A673 (cell line): Measurements from ENCODE around the gene HOXA4. TPM values are rescaled to one million over a fixed set of nuclear protein-coding genes. Genes with fewer than 3 reads are reported as not detected.

Experiments used
- BruUV-seq: library from RNA; stranded (reverse); fragments of 400-500 nt; replicated peaks from 2 replicates; lab custom pipeline; 2021; lab: Mats Ljungman, UMichigan
- CTCF ChIA-PET: fragments of 300-600 bp; sonication (Branson Sonifier 250); formaldehyde crosslinking; loops from one replicate; lab custom pipeline; 2022; ENCODE audit warnings: antibody characterized with exemption; lab: Charles Lee
- POLR2A ChIA-PET: fragments of 300-600 bp; sonication (Branson Sonifier 250); formaldehyde crosslinking; loops from one replicate; lab custom pipeline; 2022; ENCODE audit warnings: antibody characterized with exemption; ENCODE audit not compliant: low non-redundant PET; lab: Charles Lee
- DNase-seq: peaks from one replicate; pipeline ENCODE4 v3.0.0-alpha.2; 2015; ENCODE audit warnings: low spot score
- H3K27ac ChIP-seq: fragments of 200-600 bp; sonication (generic); 2 replicates; pipeline ENCODE4 v1.5.1; 2016; ENCODE audit warnings: mixed run types, low read depth, mild to moderate bottlenecking, mixed read lengths, antibody characterized with exemption, low read length; ENCODE audit not compliant: poor library complexity, severe bottlenecking
- H3K27me3 ChIP-seq: fragments of 200-600 bp; sonication (generic); replicated peaks from 2 replicates; pipeline ENCODE4 v1.6.1; 2017; ENCODE audit warnings: mixed run types, low read depth, mild to moderate bottlenecking, mixed read lengths, antibody characterized with exemption, low read length; ENCODE audit not compliant: insufficient read depth, poor library complexity
- H3K36me3 ChIP-seq: fragments of 200-600 bp; sonication (generic); 2 replicates; pipeline ENCODE4 v1.6.1; 2016; ENCODE audit warnings: mixed run types, mild to moderate bottlenecking, mixed read lengths, antibody characterized with exemption, low read length; ENCODE audit not compliant: insufficient read depth, poor library complexity, severe bottlenecking
- H3K4me1 ChIP-seq: fragments of 200-600 bp; sonication (generic); 2 replicates; pipeline ENCODE4 v1.6.1; 2017; ENCODE audit warnings: mixed run types, mild to moderate bottlenecking, mixed read lengths, antibody characterized with exemption, low read length; ENCODE audit not compliant: insufficient read depth, poor library complexity, severe bottlenecking
- H3K4me3 ChIP-seq: fragments of 200-600 bp; sonication (generic); 2 replicates; pipeline ENCODE4 v1.5.1; 2016; ENCODE audit warnings: low read depth, mixed run types, mild to moderate bottlenecking, mixed read lengths, low read length; ENCODE audit not compliant: poor library complexity, severe bottlenecking
- H3K9me3 ChIP-seq: fragments of 200-600 bp; sonication (generic); 2 replicates; pipeline ENCODE4 v1.6.1; 2016; ENCODE audit warnings: mixed run types, low read depth, mild to moderate bottlenecking, mixed read lengths, antibody characterized with exemption, low read length; ENCODE audit not compliant: poor library complexity, severe bottlenecking
- EZH2 ChIP-seq: fragments of 200-600 bp; sonication (generic); IDR thresholded peaks from 2 replicates; pipeline ENCODE4 v1.6.1; 2017; ENCODE audit warnings: borderline replicate concordance, low read depth, mild to moderate bottlenecking, mixed read lengths, antibody characterized with exemption, low read length; ENCODE audit not compliant: poor library complexity, severe bottlenecking
- intact Hi-C: fragments of 100-400 bp; cut with micrococcal nuclease; formaldehyde crosslinking; loops from one replicate; pipeline ENCODE4 v1.10.0; 2022; ENCODE audit not compliant: unreplicated experiment
- total RNA-seq: library from RNA; stranded (reverse); gene quantifications from 2 replicates; pipeline ENCODE4 v1.2.3, GENCODE V29; 2021
- TF ChIP-seq, protein P1 (sequence below): fragments of 300-800, 200-600 bp; sonication (generic); conservative IDR thresholded peaks from 2 replicates; pipeline ENCODE4 v1.5.1; 2017; ENCODE audit warnings: low read depth, mild to moderate bottlenecking, antibody characterized with exemption, low read length, moderate library complexity, mixed read lengths

HOXA4 gene
- total RNA-seq, 1 experiment from 2014 or later, result not detected

- Histone ChIP-seq H3K4me1 (no peaks in the 10 kb centered on the region), H3K4me3 (no peak overlapping the region), H3K27ac (no peak overlapping the region), H3K27me3 (peaks cover 100% of the 10 kb centered on the region), H3K36me3 (no peaks in the 10 kb centered on the region), H3K9me3 (no peaks in the 10 kb centered on the region)
- TF ChIP-seq EZH2, result peak; percentile 23
- TF ChIP-seq, protein P1, sequence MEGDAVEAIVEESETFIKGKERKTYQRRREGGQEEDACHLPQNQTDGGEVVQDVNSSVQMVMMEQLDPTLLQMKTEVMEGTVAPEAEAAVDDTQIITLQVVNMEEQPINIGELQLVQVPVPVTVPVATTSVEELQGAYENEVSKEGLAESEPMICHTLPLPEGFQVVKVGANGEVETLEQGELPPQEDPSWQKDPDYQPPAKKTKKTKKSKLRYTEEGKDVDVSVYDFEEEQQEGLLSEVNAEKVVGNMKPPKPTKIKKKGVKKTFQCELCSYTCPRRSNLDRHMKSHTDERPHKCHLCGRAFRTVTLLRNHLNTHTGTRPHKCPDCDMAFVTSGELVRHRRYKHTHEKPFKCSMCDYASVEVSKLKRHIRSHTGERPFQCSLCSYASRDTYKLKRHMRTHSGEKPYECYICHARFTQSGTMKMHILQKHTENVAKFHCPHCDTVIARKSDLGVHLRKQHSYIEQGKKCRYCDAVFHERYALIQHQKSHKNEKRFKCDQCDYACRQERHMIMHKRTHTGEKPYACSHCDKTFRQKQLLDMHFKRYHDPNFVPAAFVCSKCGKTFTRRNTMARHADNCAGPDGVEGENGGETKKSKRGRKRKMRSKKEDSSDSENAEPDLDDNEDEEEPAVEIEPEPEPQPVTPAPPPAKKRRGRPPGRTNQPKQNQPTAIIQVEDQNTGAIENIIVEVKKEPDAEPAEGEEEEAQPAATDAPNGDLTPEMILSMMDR, result no peak
- no peak for DNase-seq
- ChIA-PET POLR2A (no interaction called here), CTCF (no interaction called here)
- intact Hi-C loops, result no loop called here
- no TSS peak for BruUV-seq
Measured at GRCh38 chr7:27104341-27105058, 26.1 kb downstream of the HOXA4 start.

DNA sequence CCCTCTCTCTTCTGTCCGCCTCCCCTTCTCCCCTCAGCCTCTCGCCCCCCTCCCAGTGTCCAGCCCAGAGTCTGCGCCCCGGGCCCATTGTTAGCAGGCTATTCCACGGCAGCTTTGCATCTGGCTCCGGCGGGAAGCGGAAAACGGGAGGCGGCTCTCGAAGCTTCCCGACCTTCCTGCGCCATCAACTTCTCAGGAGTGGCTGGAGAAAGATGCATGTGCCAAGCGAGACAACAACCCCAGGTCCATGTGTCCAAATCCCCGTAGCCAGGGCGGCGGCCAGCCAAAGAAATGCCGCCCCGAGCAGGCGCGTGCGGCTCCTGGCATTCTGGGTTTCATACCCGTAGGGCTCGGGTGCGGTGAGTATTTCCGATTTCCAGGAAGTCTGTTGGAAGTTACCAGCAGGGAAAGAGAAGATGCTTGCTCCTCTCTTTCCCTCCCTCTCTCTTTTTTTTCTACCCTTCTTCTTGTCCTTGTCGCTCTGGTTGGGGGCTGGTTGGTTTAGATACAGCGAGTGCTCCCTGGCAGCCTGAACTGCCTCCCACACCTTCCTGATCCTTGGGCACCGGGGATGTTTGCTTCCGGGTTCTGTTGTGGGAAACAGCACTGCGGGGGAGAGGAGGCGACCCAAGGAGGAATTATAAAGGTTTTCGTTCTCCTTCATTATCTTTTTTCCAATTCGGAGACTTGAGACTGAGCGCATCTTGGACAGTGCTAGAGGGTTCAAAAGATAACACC lies 26.9 kb downstream of the HOXA4 start:
- ChIA-PET CTCF (no interaction called here), POLR2A (no interaction called here)
- H3K36me3 ChIP-seq, result no peaks in the 10 kb centered on the region
- no peak overlapping the region for H3K4me3 ChIP-seq
- H3K27me3 ChIP-seq, result peaks cover 100% of the 10 kb centered on the region
- H3K9me3 ChIP-seq, result no peaks in the 10 kb centered on the region
- intact Hi-C loops, result no loop called here
- no peaks in the 10 kb centered on the region for H3K4me1 ChIP-seq
- BruUV-seq, result no TSS peak
- H3K27ac ChIP-seq, result no peak overlapping the region
- no peak for DNase-seq
- TF ChIP-seq EZH2, result peak; percentile 100
- TF ChIP-seq, protein P1, result no peak

DNA sequence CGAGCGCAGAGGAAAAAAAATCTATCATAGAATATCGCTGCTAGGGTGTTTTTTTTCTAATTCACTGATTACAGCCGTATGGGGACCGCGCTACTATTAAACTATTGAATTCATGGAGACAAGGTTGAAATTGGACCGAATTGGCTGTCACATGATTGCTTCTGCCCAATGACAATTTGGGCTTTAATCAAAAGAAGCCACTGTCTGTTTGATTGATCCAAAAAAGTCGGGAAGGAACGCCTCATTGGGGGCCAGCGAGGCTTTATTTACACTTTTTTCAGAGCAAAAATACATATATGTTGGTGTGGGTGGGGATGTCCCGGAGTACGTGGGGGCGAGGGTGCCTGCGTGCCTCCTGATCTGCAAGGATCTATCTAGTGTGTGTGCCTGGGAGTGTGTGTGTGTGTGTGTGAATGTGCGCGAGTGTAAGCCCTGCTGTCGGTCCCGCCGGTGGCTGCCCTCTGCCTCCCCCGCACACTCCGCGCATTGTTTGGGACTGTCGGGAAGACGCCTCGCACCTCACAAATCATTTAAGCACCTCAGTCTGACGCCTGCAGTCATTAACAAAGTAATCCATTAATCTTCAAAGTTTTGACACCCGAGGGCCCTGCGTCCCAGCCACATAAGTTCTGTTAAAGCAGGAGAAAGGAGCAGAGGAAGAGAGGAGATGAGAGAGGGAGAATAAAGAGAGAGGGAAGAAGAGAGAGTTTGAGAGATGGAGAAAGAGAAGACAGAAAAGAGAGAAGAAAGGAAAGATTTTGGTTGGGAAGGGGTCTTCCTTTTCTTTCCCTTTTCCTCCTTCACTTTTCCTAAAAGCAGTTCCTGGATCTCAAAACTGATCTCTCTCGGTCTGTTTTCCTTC lies 27.7 kb downstream of the HOXA4 start, which contains the start of gene HOXA2:
HOXA2 (minus strand) TSS at position 103 of the 862 bp plus-strand sequence. CDS start 183 bp downstream, outside the sequence.
- H3K27ac ChIP-seq, result no peak within 1 kb of the TSS
- ChIA-PET CTCF (no interaction called here), POLR2A (no interaction called here)
- H3K9me3 ChIP-seq, result no peaks in the 10 kb centered on the region
- no peaks in the 10 kb centered on the region for H3K36me3 ChIP-seq
- TF ChIP-seq, protein P1, result no peak
- TF ChIP-seq EZH2, result peak; percentile 51
- peaks cover 100% of the 10 kb centered on the region for H3K27me3 ChIP-seq
- H3K4me1 ChIP-seq, result no peaks in the 10 kb centered on the region
- no peak within 1 kb of the TSS for H3K4me3 ChIP-seq
- no TSS peak for BruUV-seq
- intact Hi-C loops, result no loop called here
- DNase-seq, result no peak
